CD4-positive, alpha-beta T cell treated with Interferon gamma for 1 hour (primary cell): ENCODE measurements around the gene EBPL.
"Not testable (repeated sequence)": the region's sequence is repeated elsewhere in the genome, so short reads cannot be mapped to it uniquely, and the experiment has no call there.

Experiments used
- DNase-seq: peaks from one replicate; pipeline ENCODE4 v3.0.0-alpha.2; 2020

EBPL gene

DNA sequence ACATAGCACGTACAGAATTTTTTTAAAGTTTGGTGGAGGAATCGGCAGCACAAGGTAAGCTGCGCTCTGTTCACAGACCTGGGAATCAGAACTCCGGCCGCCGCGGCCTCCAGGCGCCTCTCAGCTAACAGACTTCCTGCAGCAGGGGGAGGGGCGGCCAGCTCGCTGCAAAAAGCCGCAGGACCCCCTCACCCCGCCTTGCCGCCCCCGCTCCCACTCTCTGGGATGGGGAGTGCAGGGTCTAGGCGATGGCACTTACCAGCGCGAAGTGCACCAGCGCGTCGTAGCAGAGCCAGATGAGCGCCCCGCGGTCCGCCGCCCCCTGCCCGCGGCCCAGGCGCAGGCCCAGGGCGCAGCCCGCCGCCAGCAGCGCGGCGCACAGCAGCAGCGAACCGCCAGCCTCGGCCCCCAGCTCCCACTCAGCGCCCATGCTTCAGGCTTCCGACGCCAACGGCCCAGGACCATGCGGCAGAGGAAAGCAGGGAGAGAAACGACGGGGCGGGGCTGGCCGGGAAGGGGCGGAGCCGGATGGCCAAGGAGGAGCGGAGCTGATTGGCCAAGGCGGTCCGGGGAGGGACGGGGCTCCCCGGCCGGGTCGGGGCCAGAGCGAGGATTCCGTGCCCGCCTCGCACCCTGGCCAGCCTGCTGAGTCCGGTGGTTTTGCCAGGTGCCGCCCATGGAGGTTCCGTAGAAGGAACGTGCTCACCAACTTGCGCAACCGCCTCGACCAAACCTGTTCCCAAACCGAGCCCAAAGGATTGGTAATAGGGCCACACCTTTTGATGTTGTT, at the start of gene EBPL:
TSS of gene EBPL (minus strand) at position 492 of the 790 bp plus-strand sequence. CDS start at position 430, 62 bp downstream.
- DNase-seq = peak; percentile 82

DNA sequence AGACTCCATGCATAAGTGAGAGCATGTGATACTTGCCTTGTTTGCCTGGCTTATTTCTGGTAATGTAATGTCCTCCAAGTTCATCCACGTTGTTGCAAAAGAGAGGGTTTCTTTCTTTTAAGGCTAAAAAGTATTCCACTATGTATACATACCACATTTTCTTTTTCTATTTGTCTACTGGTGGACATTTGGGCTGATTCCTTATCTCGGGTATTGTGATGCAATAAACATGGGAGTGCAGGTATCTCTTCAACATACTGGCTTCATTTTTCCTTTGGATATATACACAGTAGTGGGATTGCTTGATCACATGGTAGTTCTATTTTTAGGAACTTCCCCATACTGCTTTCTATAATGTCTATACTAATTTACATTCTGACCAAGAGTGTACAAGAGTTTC, 49.6 kb upstream of the EBPL start:
- DNase-seq = no peak

GRCh38 chr13:49739498-49740187, 48.4 kb upstream of the EBPL start:
- no peak for DNase-seq

- no peak for DNase-seq
These were observed 42.1 kb upstream of the EBPL start for GRCh38 chr13:49733181-49733951.

- DNase-seq = no peak
These were observed 40.5 kb upstream of the EBPL start for GRCh38 chr13:49731766-49732165.

DNA sequence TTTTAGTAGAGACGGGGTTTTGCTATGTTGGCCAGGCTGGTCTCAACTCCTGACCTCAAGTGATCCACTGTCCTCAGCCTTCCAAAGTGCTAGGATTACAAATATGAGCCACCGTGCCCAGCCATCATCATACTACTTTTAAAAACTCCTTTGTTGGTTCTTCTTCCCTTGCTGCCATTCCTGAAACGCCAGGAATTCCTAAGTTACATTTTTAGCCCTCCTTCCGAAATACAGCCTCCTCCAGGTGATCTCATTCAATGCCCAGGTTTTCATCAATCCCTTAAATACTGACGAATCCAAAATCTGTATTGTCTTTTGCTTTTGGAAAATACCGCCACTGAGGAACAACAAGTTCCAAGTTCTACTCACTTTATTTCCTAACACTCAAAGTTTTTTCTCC, 25.3 kb upstream of the EBPL start:
- no peak for DNase-seq

DNA sequence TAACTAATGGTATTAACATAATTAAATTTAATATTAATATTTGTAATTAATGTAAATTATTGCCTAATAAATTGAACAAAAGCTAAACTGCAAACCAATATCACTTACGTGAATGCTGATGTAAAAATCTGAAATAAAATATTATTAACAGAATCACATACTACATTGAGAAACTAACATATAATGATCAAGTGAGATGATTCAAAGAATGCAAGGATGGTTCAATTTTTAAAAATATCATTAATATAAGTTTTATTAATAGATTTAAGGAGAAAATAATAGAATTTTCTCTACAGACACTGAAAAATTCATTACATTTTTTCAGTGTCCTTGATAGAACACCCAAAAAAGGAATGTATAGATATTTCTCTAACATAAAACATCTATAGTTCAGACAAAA, 23.5 kb upstream of the EBPL start:
- no peak for DNase-seq

- DNase-seq = no peak
These were observed 20.1 kb upstream of the EBPL start for GRCh38 chr13:49711218-49711863.

GRCh38 chr13:49704264-49704663, 13.0 kb upstream of the EBPL start:
- DNase-seq = not testable (repeated sequence)

GRCh38 chr13:49701491-49701890, 10.2 kb upstream of the EBPL start:
- no peak for DNase-seq

DNA sequence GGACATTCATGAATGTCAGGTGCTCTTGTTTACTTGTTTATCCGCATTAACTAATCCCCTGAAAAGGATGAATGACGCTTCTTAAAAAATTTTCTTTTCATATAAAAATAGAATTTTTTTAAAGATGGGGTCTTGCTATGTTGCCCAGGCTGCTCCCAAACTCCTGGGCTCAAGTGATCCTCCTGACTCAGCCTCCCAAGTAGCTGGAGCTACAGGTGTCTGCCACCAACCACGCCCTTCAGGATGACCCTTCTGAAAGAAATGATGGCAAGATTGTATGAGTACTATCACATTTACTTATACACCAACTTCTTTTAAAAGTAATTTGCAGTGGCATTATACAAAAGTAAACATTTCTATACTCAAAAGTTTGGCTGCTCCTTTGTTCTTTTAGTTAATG, 6.2 kb upstream of the EBPL start:
- no peak for DNase-seq

DNA sequence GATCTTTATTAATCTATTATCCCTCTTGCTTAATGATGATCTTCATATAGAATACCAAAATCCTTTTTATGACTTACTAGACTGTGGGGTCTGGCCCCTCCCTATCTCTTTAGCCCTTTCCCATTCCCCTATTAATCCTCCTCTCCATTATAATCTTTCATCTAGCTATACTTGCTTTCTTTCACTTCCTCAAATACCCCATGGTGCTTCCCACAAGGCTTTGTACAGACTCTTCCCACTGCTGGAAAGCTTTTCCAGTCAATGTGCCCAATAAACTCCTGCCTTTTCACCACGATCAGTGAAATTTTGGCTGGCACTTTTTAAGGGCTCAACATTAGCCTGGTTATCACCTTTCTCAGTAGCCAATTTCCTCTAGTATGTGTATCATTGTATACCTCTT, 3.2 kb upstream of the EBPL start:
- DNase-seq = no peak

DNA sequence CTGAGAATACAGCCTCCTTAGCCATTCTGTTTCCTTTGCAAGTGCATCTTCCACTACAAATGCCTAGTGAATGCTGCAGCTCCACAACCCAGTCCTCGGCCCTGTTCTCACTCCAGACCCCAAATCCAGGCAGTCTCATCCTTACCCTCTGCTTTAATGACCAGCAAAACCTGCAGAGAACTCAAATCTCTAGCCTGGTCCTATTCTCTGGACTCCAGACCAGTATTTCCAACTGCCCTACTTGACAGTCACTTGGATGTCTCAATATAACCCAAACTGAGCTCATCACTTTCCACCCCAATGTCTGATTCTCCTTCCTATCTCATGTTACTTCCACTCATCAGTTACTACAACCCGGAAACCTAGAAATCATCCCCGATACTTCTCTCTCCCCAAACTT, 2.6 kb upstream of the EBPL start:
- no peak for DNase-seq

DNA sequence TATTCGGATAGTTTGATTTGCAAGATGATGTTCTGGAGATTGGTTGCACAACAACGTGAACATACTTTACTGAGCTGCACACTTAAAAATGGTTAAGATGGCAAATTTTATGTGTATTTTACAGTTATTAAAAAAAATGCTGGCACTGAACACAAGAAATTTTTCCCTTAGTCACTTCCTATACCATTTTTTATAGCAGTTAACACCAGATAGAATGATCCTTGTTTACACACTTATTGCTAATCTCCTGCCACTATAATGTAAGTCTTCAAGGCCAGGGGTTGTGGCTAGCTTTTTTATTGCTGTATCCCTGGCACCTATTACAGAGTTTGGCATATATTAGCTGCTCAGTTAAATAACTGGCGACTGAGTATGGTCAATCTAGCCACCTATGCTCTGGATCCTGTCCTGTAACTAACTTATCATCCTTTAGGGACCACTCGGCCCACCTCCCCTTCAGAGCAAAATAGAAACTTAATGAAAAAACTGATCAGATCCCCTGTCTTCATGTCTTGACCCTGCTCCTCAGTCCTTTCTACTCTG, 2.0 kb upstream of the EBPL start:
- no peak for DNase-seq

DNA sequence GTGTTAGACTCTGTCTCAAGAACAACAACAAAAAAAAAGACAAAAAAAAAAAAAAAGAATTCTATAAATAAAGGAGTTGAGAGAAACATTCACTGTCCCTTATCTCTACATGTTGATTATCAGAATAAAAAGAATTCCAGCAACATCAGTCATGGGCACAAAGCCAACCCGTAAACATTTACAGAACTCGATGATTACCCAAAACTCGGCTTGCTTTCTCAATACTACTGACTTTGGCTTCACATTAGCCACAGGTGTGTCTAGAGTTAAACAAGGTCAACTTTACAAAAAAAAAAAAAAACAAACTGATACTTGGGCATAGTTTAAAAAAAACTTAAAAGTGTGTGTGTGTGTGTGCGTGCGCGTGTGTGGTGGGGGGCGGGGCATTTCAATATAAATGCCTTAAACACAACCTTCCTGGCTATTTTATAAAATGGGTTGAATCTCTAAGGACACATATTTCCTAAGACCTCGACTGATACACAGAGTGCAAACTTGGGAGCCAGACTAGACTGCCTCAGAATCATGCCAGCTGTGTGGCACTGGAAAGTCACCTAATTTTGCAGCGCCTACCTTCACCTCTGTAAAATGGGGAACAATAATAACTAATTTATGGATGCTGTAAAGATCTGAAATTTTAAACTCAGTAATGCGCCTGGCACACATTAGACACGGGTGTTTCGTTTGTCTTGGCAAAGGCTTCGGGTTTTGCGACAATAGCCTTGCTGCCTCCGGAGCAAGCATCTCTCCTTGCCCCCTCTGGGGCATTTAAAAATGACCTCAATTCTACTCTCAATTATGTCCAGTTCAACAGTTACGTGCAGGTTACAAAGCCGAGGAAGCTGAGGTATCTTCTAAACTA, 922 bp downstream of the EBPL start:
- DNase-seq = no peak

DNA sequence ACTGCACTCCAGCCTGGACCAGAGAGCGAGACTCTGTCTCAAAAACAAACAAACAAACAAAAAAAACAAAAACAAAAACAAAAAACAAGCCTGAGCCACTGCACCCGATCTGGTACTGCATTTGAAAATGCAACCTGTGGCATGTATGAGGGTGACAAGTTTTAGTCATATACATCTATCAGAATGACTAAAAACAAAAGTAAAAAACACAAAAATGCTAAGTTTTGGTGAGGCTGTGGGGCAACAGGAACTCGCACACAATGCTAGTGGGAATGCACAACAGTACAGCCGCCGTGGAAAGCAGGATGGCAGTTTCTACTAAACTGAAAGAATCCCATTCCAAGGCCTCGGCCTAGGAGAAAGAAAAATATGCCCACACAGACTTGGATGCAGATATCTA, 7.8 kb downstream of the EBPL start:
- no peak for DNase-seq

- no peak for DNase-seq
These were observed 9.3 kb downstream of the EBPL start for GRCh38 chr13:49681842-49682435.

- no peak for DNase-seq
These were observed 12.0 kb downstream of the EBPL start for GRCh38 chr13:49679246-49679645.

DNA sequence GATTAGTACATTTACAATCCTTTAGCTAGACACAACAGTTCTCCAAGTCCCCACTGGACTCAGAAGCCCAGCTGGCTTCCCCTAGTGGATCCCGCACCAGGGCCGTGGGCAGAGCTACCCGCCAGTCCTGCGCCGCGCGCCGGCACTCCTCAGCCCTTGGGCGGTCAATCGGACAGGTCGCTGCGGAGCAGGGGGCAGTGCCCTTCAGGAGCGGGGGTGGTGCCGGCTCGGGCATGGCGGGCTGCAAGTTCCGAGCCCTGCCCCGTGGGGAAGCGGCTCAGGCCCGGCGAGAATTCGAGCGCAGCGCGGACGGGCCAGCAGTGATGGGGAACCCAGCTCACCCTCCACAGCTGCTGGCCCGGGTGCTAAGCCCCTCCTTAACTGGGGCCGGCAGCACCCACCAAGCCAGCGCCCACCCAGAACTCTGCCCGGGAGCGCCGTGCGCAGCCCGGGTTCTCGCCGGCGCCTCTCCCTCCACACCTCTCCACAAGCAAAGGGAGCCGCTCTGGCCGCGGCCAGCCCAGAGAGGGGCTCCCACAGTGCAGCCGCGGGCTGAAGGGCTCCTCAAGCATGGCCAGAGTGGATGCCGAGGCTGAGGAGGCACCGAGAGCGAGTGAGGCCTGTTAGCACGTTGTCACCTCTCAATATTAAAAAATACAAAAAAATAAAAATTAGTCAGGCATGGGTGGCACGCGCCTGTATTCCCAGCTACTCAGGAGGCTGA, 12.9 kb downstream of the EBPL start:
- no peak for DNase-seq

GRCh38 chr13:49676581-49677298, 14.5 kb downstream of the EBPL start:
- no peak for DNase-seq
